Esophagus squamous epithelium (tissue), 4 donors: ENCODE results near the gene ANKRD52.

Experiments
- CTCF ChIP-seq, 6 experiments: fragments of 450-650 bp in 4 of 6; fragments of 200-600 bp in 2 of 6; sonication (generic) in 2 of 6; IDR thresholded peaks; one replicate each; pipeline ENCODE4 v1.5.1; 2016 to 2019; ENCODE audit warnings: antibody characterized with exemption in 6 of 6, mild to moderate bottlenecking in 4 of 6, moderate library complexity in 4 of 6
- POLR2A ChIP-seq, 4 donors: fragments of 450-650 bp; IDR thresholded peaks; one replicate each; pipeline ENCODE4 v1.6.1; 2017; ENCODE audit warnings: antibody characterized with exemption in 4 of 4, mild to moderate bottlenecking in 4 of 4, moderate library complexity in 3 of 4

- TF ChIP-seq POLR2A (IDR thresholded peaks at IDR 0.05) (no peak), CTCF (IDR thresholded peaks at IDR 0.05) (no peak)
Measured at GRCh38 chr12:56216461-56216860, 41.7 kb downstream of the ANKRD52 start.
